GM23338 (cell line): Measurements from ENCODE around the gene AIG1. TPM values are rescaled to one million over a fixed set of nuclear protein-coding genes. Genes with fewer than 3 reads are reported as not detected.

Experiments
- ATAC-seq: fragments of 200-7000 bp; cut with Tn5 transposase; 3 replicates; pipeline ENCODE4 v1.9.1; 2020
- DNase-seq: peaks from one replicate; pipeline ENCODE4 v3.0.0-alpha.2; 2015; ENCODE audit warnings: low spot score
- H2AFZ ChIP-seq: fragments of 200-600 bp; sonication (generic); 2 replicates; pipeline ENCODE4 v1.8.0; 2016; ENCODE audit warnings: antibody characterized with exemption, mild to moderate bottlenecking, moderate library complexity
- H3F3A ChIP-seq: fragments of 200-600 bp; sonication (generic); replicated peaks from 2 replicates; pipeline ENCODE4 v1.8.0; 2017; ENCODE audit warnings: antibody characterized with exemption, mixed run types, low read depth
- H3K27ac ChIP-seq: fragments of 200-600 bp; sonication (generic); 2 replicates; pipeline ENCODE4 v1.6.1; 2016; ENCODE audit warnings: low read depth
- H3K27me3 ChIP-seq: fragments of 200-600 bp; sonication (generic); 2 replicates; pipeline ENCODE4 v1.8.0; 2016; ENCODE audit warnings: mild to moderate bottlenecking, mixed run types, moderate library complexity; ENCODE audit not compliant: insufficient read depth
- H3K36me3 ChIP-seq: fragments of 200-600 bp; sonication (generic); 2 replicates; pipeline ENCODE4 v1.8.0; 2016; ENCODE audit warnings: mild to moderate bottlenecking; ENCODE audit not compliant: insufficient read depth
- H3K4me1 ChIP-seq: fragments of 200-600 bp; sonication (generic); 2 replicates; pipeline ENCODE4 v1.8.0; 2016; ENCODE audit warnings: mild to moderate bottlenecking, moderate library complexity; ENCODE audit not compliant: insufficient read depth
- H3K4me2 ChIP-seq: fragments of 200-600 bp; sonication (generic); 2 replicates; pipeline ENCODE4 v1.7.1; 2017; ENCODE audit warnings: mixed run types
- H3K4me3 ChIP-seq: fragments of 200-600 bp; sonication (generic); 2 replicates; pipeline ENCODE4 v1.6.1; 2016; ENCODE audit warnings: mixed run types
- H3K79me2 ChIP-seq: fragments of 200-600 bp; sonication (generic); replicated peaks from 2 replicates; pipeline ENCODE4 v1.8.0; 2017; ENCODE audit warnings: mild to moderate bottlenecking; ENCODE audit not compliant: insufficient read depth
- H3K9me2 ChIP-seq: fragments of 200-600 bp; sonication (generic); 2 replicates; pipeline ENCODE4 v1.8.0; 2017; ENCODE audit not compliant: insufficient read depth
- H4K20me1 ChIP-seq: fragments of 200-600 bp; sonication (generic); replicated peaks from 2 replicates; pipeline ENCODE4 v1.8.0; 2017; ENCODE audit warnings: mild to moderate bottlenecking; ENCODE audit not compliant: insufficient read depth
- H3K27ac Mint-ChIP-seq: 2 replicates; pipeline ENCODE4 v1.8.0; 2020; ENCODE audit warnings: inconsistent platforms, mild to moderate bottlenecking, moderate library complexity, mixed read lengths
- H3K27me3 Mint-ChIP-seq: 3 replicates; pipeline ENCODE4 v1.8.0; 2022; ENCODE audit warnings: low read depth, mild to moderate bottlenecking, moderate library complexity, mixed read lengths, inconsistent platforms; ENCODE audit not compliant: insufficient read depth, poor library complexity
- H3K36me3 Mint-ChIP-seq: 3 replicates; pipeline ENCODE4 v1.8.0; 2021; ENCODE audit warnings: low read depth, mild to moderate bottlenecking, inconsistent platforms, moderate library complexity, mixed read lengths
- H3K4me1 Mint-ChIP-seq: 3 replicates; pipeline ENCODE4 v1.8.0; 2020; ENCODE audit warnings: mild to moderate bottlenecking, inconsistent platforms, mixed read lengths
- H3K4me3 Mint-ChIP-seq: 3 replicates; pipeline ENCODE4 v1.8.0; 2021; ENCODE audit warnings: moderate library complexity, mild to moderate bottlenecking, inconsistent platforms, mixed read lengths
- H3K9me3 Mint-ChIP-seq: 3 replicates; pipeline ENCODE4 v1.8.0; 2020; ENCODE audit warnings: moderate library complexity, mild to moderate bottlenecking, inconsistent platforms, mixed read lengths
- CREB1 ChIP-seq: fragments of 250-450 bp; sonication (Bioruptor Pico); IDR thresholded peaks from 2 replicates; pipeline ENCODE4 v1.5.0; 2020; ENCODE audit warnings: low read depth, mild to moderate bottlenecking, moderate library complexity
- CTCF ChIP-seq, 2 experiments: fragments of 200-600 bp in 1 of 2; sonication (generic) in 1 of 2; conservative IDR thresholded peaks; 2 replicates each; pipeline versions ENCODE4 v1.5.1 to v1.6.1; 2016 to 2017; ENCODE audit warnings: antibody characterized with exemption in 2 of 2, low read depth in 2 of 2, mild to moderate bottlenecking in 2 of 2, moderate library complexity in 1 of 2
- NANOG ChIP-seq: IDR thresholded peaks from 2 replicates; pipeline ENCODE4 v1.6.1; 2016; ENCODE audit warnings: antibody characterized with exemption, borderline replicate concordance
- POLR2AphosphoS5 ChIP-seq: IDR thresholded peaks from 2 replicates; pipeline ENCODE4 v1.6.1; 2016; ENCODE audit warnings: antibody characterized with exemption, low read depth
- STAT1 ChIP-seq: IDR thresholded peaks from one replicate; pipeline ENCODE4 v1.6.1; 2016; ENCODE audit warnings: antibody characterized with exemption; ENCODE audit not compliant: unreplicated experiment
- ZNF462 ChIP-seq: fragments of 250-450 bp; sonication (Bioruptor Pico); IDR thresholded peaks from 2 replicates; pipeline ENCODE4 v1.5.0; 2020; ENCODE audit warnings: mild to moderate bottlenecking, moderate library complexity
- polyA plus RNA-seq: library from polyadenylated mRNA; unstranded; fragments of >200 nt; fragmentation: Nextera tagmentation; extraction: Ambion mirVana; gene quantifications from 2 replicates; pipeline ENCODE4 v1.2.1, GENCODE V29; 2016
- total RNA-seq: library from RNA; depleted of rRNA; stranded (reverse); fragments of >200 nt; shearing (Covaris generic); gene quantifications from 2 replicates; pipeline ENCODE4 v1.2.3, GENCODE V29; 2014

The AIG1 gene
- total and polyA plus RNA-seq, 2 experiments from 2014 or later = 65.2 to 88.4 TPM

GRCh38 chr6:143267760-143268159 is 207.1 kb downstream of the AIG1 start:
- TF ChIP-seq STAT1 = no peak
- peak; percentile 30 to 37; a peak in 3 of 4 replicates for TF ChIP-seq CTCF (conservative IDR thresholded peaks at IDR 0.05; ENCODE audit: low read depth in 2 of 2)
- no peak overlapping the region for H3K4me3 Mint-ChIP-seq
- peaks cover 17% of the 10 kb centered on the region for H3K4me1 ChIP-seq
- H3K36me3 ChIP-seq = no peaks in the 10 kb centered on the region
- peaks cover 1% of the 10 kb centered on the region for H3K27me3 Mint-ChIP-seq
- H2AFZ ChIP-seq = no peak overlapping the region
- peaks cover 17% of the 10 kb centered on the region for H3K4me1 Mint-ChIP-seq
- H3K27ac ChIP-seq = no peak overlapping the region
- H3K9me2 ChIP-seq = peaks cover 6% of the 10 kb centered on the region; the same call in 1 of the 2 replicates
- no peak overlapping the region for H3K4me3 ChIP-seq
- no peaks in the 10 kb centered on the region; the same call in 2 of the 3 replicates for H3K36me3 Mint-ChIP-seq
- peak; percentile 17 for DNase-seq
- no peaks in the 10 kb centered on the region for H3K79me2 ChIP-seq
- H3F3A ChIP-seq = no peaks in the 10 kb centered on the region
- peak; percentile 43; the same call in 1 of the 3 replicates for ATAC-seq
- no peaks in the 10 kb centered on the region for H4K20me1 ChIP-seq
- H3K27me3 ChIP-seq = no peaks in the 10 kb centered on the region
- no peak overlapping the region for H3K4me2 ChIP-seq
- no peaks in the 10 kb centered on the region for H3K9me3 Mint-ChIP-seq
- H3K27ac Mint-ChIP-seq = no peak overlapping the region

- H3K4me1 ChIP-seq = peaks cover 17% of the 10 kb centered on the region
- no peak for ATAC-seq
- H3F3A ChIP-seq = no peaks in the 10 kb centered on the region
- Mint-ChIP-seq H3K27ac (no peak overlapping the region), H3K4me1 (peaks cover 17% of the 10 kb centered on the region), H3K36me3 (peaks cover 2% of the 10 kb centered on the region; the same call in 2 of the 3 replicates), H3K9me3 (peaks cover 3% of the 10 kb centered on the region; the same call in 1 of the 3 replicates), H3K4me3 (no peak overlapping the region), H3K27me3 (peaks cover 1% of the 10 kb centered on the region)
- no peak overlapping the region for H3K27ac ChIP-seq
- no peaks in the 10 kb centered on the region for H4K20me1 ChIP-seq
- no peak for DNase-seq
- no peak overlapping the region for H3K4me3 ChIP-seq
- no peak overlapping the region for H2AFZ ChIP-seq
- no peaks in the 10 kb centered on the region for H3K27me3 ChIP-seq
- H3K36me3 ChIP-seq = no peaks in the 10 kb centered on the region
- peaks cover 6% of the 10 kb centered on the region; the same call in 1 of the 2 replicates for H3K9me2 ChIP-seq
- H3K79me2 ChIP-seq = no peaks in the 10 kb centered on the region
- TF ChIP-seq STAT1 (no peak), POLR2AphosphoS5 (no peak), ZNF462 (CRISPR knock-in tag) (no peak), NANOG (no peak), CREB1 (no peak)
- no peak overlapping the region for H3K4me2 ChIP-seq
Observed at GRCh38 chr6:143268439-143268838, 207.8 kb downstream of the AIG1 start.
